OCI-LY7 (cell line): ENCODE data around the gene NENF.

Experiments used
- CTCF ChIP-seq: fragments of 200-600 bp; sonication (generic); conservative IDR thresholded peaks from 2 replicates; pipeline ENCODE4 v1.5.1; 2014; ENCODE audit warnings: mild to moderate bottlenecking, antibody characterized with exemption, low read length, moderate library complexity, mixed read lengths
- EZH2phosphoT487 ChIP-seq: fragments of 200-600 bp; sonication (generic); IDR thresholded peaks from 2 replicates; pipeline ENCODE4 v1.6.1; 2018; ENCODE audit warnings: low read depth, borderline replicate concordance, mild to moderate bottlenecking, mixed run types, antibody characterized with exemption, low read length, moderate library complexity, mixed read lengths

GRCh38 chr1:212459656-212460055 lies 26.9 kb downstream of the NENF start:
- TF ChIP-seq CTCF: no peak
- no peak for TF ChIP-seq EZH2phosphoT487
